GM23338 (cell line): ENCODE results near the gene CD276. TPM values are rescaled to one million over a fixed set of nuclear protein-coding genes. Genes with fewer than 3 reads are reported as not detected.

ENCODE experiments used
- ATAC-seq: fragments of 200-7000 bp; cut with Tn5 transposase; 3 replicates; pipeline ENCODE4 v1.9.1; 2020
- DNase-seq: peaks from one replicate; pipeline ENCODE4 v3.0.0-alpha.2; 2015; ENCODE audit warnings: low spot score
- H2AFZ ChIP-seq: fragments of 200-600 bp; sonication (generic); 2 replicates; pipeline ENCODE4 v1.8.0; 2016; ENCODE audit warnings: antibody characterized with exemption, mild to moderate bottlenecking, moderate library complexity
- H3F3A ChIP-seq: fragments of 200-600 bp; sonication (generic); replicated peaks from 2 replicates; pipeline ENCODE4 v1.8.0; 2017; ENCODE audit warnings: antibody characterized with exemption, mixed run types, low read depth
- H3K27ac ChIP-seq: fragments of 200-600 bp; sonication (generic); 2 replicates; pipeline ENCODE4 v1.6.1; 2016; ENCODE audit warnings: low read depth
- H3K27me3 ChIP-seq: fragments of 200-600 bp; sonication (generic); 2 replicates; pipeline ENCODE4 v1.8.0; 2016; ENCODE audit warnings: mild to moderate bottlenecking, mixed run types, moderate library complexity; ENCODE audit not compliant: insufficient read depth
- H3K36me3 ChIP-seq: fragments of 200-600 bp; sonication (generic); 2 replicates; pipeline ENCODE4 v1.8.0; 2016; ENCODE audit warnings: mild to moderate bottlenecking; ENCODE audit not compliant: insufficient read depth
- H3K4me1 ChIP-seq: fragments of 200-600 bp; sonication (generic); 2 replicates; pipeline ENCODE4 v1.8.0; 2016; ENCODE audit warnings: mild to moderate bottlenecking, moderate library complexity; ENCODE audit not compliant: insufficient read depth
- H3K4me2 ChIP-seq: fragments of 200-600 bp; sonication (generic); 2 replicates; pipeline ENCODE4 v1.7.1; 2017; ENCODE audit warnings: mixed run types
- H3K4me3 ChIP-seq: fragments of 200-600 bp; sonication (generic); 2 replicates; pipeline ENCODE4 v1.6.1; 2016; ENCODE audit warnings: mixed run types
- H3K79me2 ChIP-seq: fragments of 200-600 bp; sonication (generic); replicated peaks from 2 replicates; pipeline ENCODE4 v1.8.0; 2017; ENCODE audit warnings: mild to moderate bottlenecking; ENCODE audit not compliant: insufficient read depth
- H3K9me2 ChIP-seq: fragments of 200-600 bp; sonication (generic); 2 replicates; pipeline ENCODE4 v1.8.0; 2017; ENCODE audit not compliant: insufficient read depth
- H4K20me1 ChIP-seq: fragments of 200-600 bp; sonication (generic); replicated peaks from 2 replicates; pipeline ENCODE4 v1.8.0; 2017; ENCODE audit warnings: mild to moderate bottlenecking; ENCODE audit not compliant: insufficient read depth
- H3K27ac Mint-ChIP-seq: 2 replicates; pipeline ENCODE4 v1.8.0; 2020; ENCODE audit warnings: inconsistent platforms, mild to moderate bottlenecking, moderate library complexity, mixed read lengths
- H3K27me3 Mint-ChIP-seq: 3 replicates; pipeline ENCODE4 v1.8.0; 2022; ENCODE audit warnings: low read depth, mild to moderate bottlenecking, moderate library complexity, mixed read lengths, inconsistent platforms; ENCODE audit not compliant: insufficient read depth, poor library complexity
- H3K36me3 Mint-ChIP-seq: 3 replicates; pipeline ENCODE4 v1.8.0; 2021; ENCODE audit warnings: low read depth, mild to moderate bottlenecking, inconsistent platforms, moderate library complexity, mixed read lengths
- H3K4me1 Mint-ChIP-seq: 3 replicates; pipeline ENCODE4 v1.8.0; 2020; ENCODE audit warnings: mild to moderate bottlenecking, inconsistent platforms, mixed read lengths
- H3K4me3 Mint-ChIP-seq: 3 replicates; pipeline ENCODE4 v1.8.0; 2021; ENCODE audit warnings: moderate library complexity, mild to moderate bottlenecking, inconsistent platforms, mixed read lengths
- H3K9me3 Mint-ChIP-seq: 3 replicates; pipeline ENCODE4 v1.8.0; 2020; ENCODE audit warnings: moderate library complexity, mild to moderate bottlenecking, inconsistent platforms, mixed read lengths
- CREB1 ChIP-seq: fragments of 250-450 bp; sonication (Bioruptor Pico); IDR thresholded peaks from 2 replicates; pipeline ENCODE4 v1.5.0; 2020; ENCODE audit warnings: low read depth, mild to moderate bottlenecking, moderate library complexity
- CTCF ChIP-seq, 2 experiments: fragments of 200-600 bp in 1 of 2; sonication (generic) in 1 of 2; conservative IDR thresholded peaks; 2 replicates each; pipeline versions ENCODE4 v1.5.1 to v1.6.1; 2016 to 2017; ENCODE audit warnings: antibody characterized with exemption in 2 of 2, low read depth in 2 of 2, mild to moderate bottlenecking in 2 of 2, moderate library complexity in 1 of 2
- EZH2 ChIP-seq: fragments of 200-600 bp; sonication (generic); IDR thresholded peaks from one replicate; pipeline ENCODE4 v1.8.0; 2017; ENCODE audit warnings: antibody characterized with exemption, mild to moderate bottlenecking, low read depth; ENCODE audit not compliant: unreplicated experiment
- EZH2phosphoT487 ChIP-seq: fragments of 200-600 bp; sonication (generic); IDR thresholded peaks from one replicate; pipeline ENCODE4 v1.8.1; 2018; ENCODE audit warnings: antibody characterized with exemption; ENCODE audit not compliant: unreplicated experiment
- JUNB ChIP-seq: IDR thresholded peaks from one replicate; pipeline ENCODE4 v1.6.1; 2016; ENCODE audit warnings: antibody characterized with exemption; ENCODE audit not compliant: unreplicated experiment
- NANOG ChIP-seq: IDR thresholded peaks from 2 replicates; pipeline ENCODE4 v1.6.1; 2016; ENCODE audit warnings: antibody characterized with exemption, borderline replicate concordance
- POLR2AphosphoS5 ChIP-seq: IDR thresholded peaks from 2 replicates; pipeline ENCODE4 v1.6.1; 2016; ENCODE audit warnings: antibody characterized with exemption, low read depth
- REST ChIP-seq: IDR thresholded peaks from one replicate; pipeline ENCODE4 v1.6.1; 2018; ENCODE audit warnings: antibody characterized with exemption; ENCODE audit not compliant: unreplicated experiment
- STAT1 ChIP-seq: IDR thresholded peaks from one replicate; pipeline ENCODE4 v1.6.1; 2016; ENCODE audit warnings: antibody characterized with exemption; ENCODE audit not compliant: unreplicated experiment
- ZNF114 ChIP-seq: fragments of 250-450 bp; sonication (Bioruptor Pico); IDR thresholded peaks from 2 replicates; pipeline ENCODE4 v1.5.0; 2020; ENCODE audit warnings: mild to moderate bottlenecking, moderate library complexity
- ZNF331 ChIP-seq: fragments of 250-450 bp; sonication (Bioruptor Pico); IDR thresholded peaks from 2 replicates; pipeline ENCODE4 v1.5.0; 2020; ENCODE audit warnings: low read depth, mild to moderate bottlenecking, moderate library complexity
- ZNF462 ChIP-seq: fragments of 250-450 bp; sonication (Bioruptor Pico); IDR thresholded peaks from 2 replicates; pipeline ENCODE4 v1.5.0; 2020; ENCODE audit warnings: mild to moderate bottlenecking, moderate library complexity
- polyA plus RNA-seq: library from polyadenylated mRNA; unstranded; fragments of >200 nt; fragmentation: Nextera tagmentation; extraction: Ambion mirVana; gene quantifications from 2 replicates; pipeline ENCODE4 v1.2.1, GENCODE V29; 2016
- total RNA-seq: library from RNA; depleted of rRNA; stranded (reverse); fragments of >200 nt; shearing (Covaris generic); gene quantifications from 2 replicates; pipeline ENCODE4 v1.2.3, GENCODE V29; 2014
- TF ChIP-seq, protein P1 (sequence below): IDR thresholded peaks from 2 replicates; pipeline ENCODE4 v1.6.1; 2016; ENCODE audit warnings: antibody characterized with exemption

Gene CD276
- total and polyA plus RNA-seq, 2 experiments from 2014 or later, result 60.9 to 158 TPM

DNA sequence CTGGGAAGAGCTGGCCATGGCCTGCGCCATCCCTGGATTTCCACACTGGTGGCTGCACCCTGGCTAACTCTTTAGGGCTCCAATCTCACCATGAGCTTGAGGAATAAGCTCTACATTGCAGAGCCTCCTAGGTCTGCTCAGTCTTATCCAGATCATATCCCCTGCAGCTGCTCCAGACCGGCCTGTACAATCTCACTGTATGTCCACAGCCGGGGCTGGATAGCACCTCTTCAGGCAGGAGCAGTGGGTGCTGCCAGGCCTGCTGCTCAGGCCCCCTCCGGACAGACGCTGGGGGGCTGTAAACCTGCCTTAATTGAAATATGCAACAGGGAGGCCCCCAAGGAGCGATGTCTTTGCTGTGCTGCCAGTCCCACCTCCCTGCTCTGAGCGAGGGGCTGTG lies 53.4 kb downstream of the CD276 start:
- H3K27ac Mint-ChIP-seq, result no peak overlapping the region
- Histone ChIP-seq H3K4me3 (no peak overlapping the region), H3K4me2 (no peak overlapping the region), H3K27ac (no peak overlapping the region), H3F3A (no peaks in the 10 kb centered on the region), H3K27me3 (no peaks in the 10 kb centered on the region), H3K36me3 (no peaks in the 10 kb centered on the region), H3K79me2 (no peaks in the 10 kb centered on the region), H3K4me1 (no peaks in the 10 kb centered on the region), H4K20me1 (no peaks in the 10 kb centered on the region), H3K9me2 (no peaks in the 10 kb centered on the region), H2AFZ (no peak overlapping the region)
- H3K36me3 Mint-ChIP-seq, result no peaks in the 10 kb centered on the region
- peaks cover 9% of the 10 kb centered on the region for H3K27me3 Mint-ChIP-seq
- ATAC-seq (no peak), DNase-seq (no peak)
- no peak for TF ChIP-seq ZNF331 (CRISPR knock-in tag)
- no peak for TF ChIP-seq STAT1
- TF ChIP-seq JUNB, result no peak
- TF ChIP-seq CTCF (conservative IDR thresholded peaks at IDR 0.05; ENCODE audit: low read depth in 2 of 2), result no peak
- no peak for TF ChIP-seq ZNF462 (CRISPR knock-in tag)
- TF ChIP-seq ZNF114 (CRISPR knock-in tag), result no peak
- no peak for TF ChIP-seq POLR2AphosphoS5
- TF ChIP-seq CREB1, result no peak
- no peak for TF ChIP-seq REST
- no peak for TF ChIP-seq EZH2phosphoT487
- TF ChIP-seq, protein P1, sequence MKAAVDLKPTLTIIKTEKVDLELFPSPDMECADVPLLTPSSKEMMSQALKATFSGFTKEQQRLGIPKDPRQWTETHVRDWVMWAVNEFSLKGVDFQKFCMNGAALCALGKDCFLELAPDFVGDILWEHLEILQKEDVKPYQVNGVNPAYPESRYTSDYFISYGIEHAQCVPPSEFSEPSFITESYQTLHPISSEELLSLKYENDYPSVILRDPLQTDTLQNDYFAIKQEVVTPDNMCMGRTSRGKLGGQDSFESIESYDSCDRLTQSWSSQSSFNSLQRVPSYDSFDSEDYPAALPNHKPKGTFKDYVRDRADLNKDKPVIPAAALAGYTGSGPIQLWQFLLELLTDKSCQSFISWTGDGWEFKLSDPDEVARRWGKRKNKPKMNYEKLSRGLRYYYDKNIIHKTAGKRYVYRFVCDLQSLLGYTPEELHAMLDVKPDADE, result no peak
- TF ChIP-seq EZH2, result no peak
- TF ChIP-seq NANOG, result no peak
- H3K4me3 Mint-ChIP-seq, result no peak overlapping the region
- H3K9me3 Mint-ChIP-seq, result no peaks in the 10 kb centered on the region
- H3K4me1 Mint-ChIP-seq, result no peaks in the 10 kb centered on the region; the same call in 2 of the 3 replicates
